Suprapubic skin (tissue), 4 donors: ENCODE results near the gene SORCS2. TPM values are rescaled to one million over a fixed set of nuclear protein-coding genes. Genes with fewer than 3 reads are reported as not detected.

ENCODE experiments used
- DNase-seq, 2 donors: peaks; one replicate each; pipeline ENCODE4 v3.0.0-alpha.2; 2019; ENCODE audit warnings: low spot score in 2 of 2
- H3K27ac ChIP-seq: fragments of 200-600 bp; sonication (generic); one replicate; pipeline ENCODE4 v1.5.1; 2019
- H3K27me3 ChIP-seq: fragments of 200-600 bp; sonication (generic); one replicate; pipeline ENCODE4 v1.5.1; 2019
- H3K36me3 ChIP-seq: fragments of 200-600 bp; sonication (generic); one replicate; pipeline ENCODE4 v1.5.1; 2019
- H3K4me1 ChIP-seq: fragments of 200-600 bp; sonication (generic); one replicate; pipeline ENCODE4 v1.5.1; 2019
- H3K4me3 ChIP-seq: fragments of 200-600 bp; sonication (generic); one replicate; pipeline ENCODE4 v1.5.1; 2019; ENCODE audit warnings: mild to moderate bottlenecking
- H3K9me3 ChIP-seq: fragments of 200-600 bp; sonication (generic); one replicate; pipeline ENCODE4 v1.5.1; 2019
- EP300 ChIP-seq: sonication (generic); formaldehyde crosslinking; IDR thresholded peaks from one replicate; pipeline ENCODE4 v1.6.1; 2017; ENCODE audit warnings: antibody characterized with exemption
- POLR2A ChIP-seq, 2 donors: fragments of 450-650 bp; IDR thresholded peaks; one replicate each; pipeline ENCODE4 v1.6.1; 2017; ENCODE audit warnings: antibody characterized with exemption in 2 of 2, mild to moderate bottlenecking in 2 of 2, moderate library complexity in 2 of 2
- POLR2AphosphoS5 ChIP-seq, 3 donors: sonication (generic); formaldehyde crosslinking; IDR thresholded peaks; one replicate each; pipeline ENCODE4 v1.6.1; 2017; ENCODE audit warnings: antibody characterized with exemption in 3 of 3
- WGBS: methylation state at CpG from one replicate; pipeline ENCODE4 v1.1.5; 2018; 5-methylcytosine and 5-hydroxymethylcytosine counted together
- total RNA-seq, 4 donors: library from RNA; depleted of rRNA; stranded (reverse); fragments of >200 nt; gene quantifications; one replicate each; pipeline ENCODE4 v1.1.0, GENCODE V29; 2016
- TF ChIP-seq, protein P1 (sequence below), 2 donors: fragments of 200-600 bp in 1 of 2; fragments of 450-650 bp in 1 of 2; sonication (generic) in 1 of 2; IDR thresholded peaks; one replicate each; pipeline ENCODE4 v1.5.1; 2016 to 2019; ENCODE audit warnings: antibody characterized with exemption in 2 of 2, mild to moderate bottlenecking in 1 of 2, moderate library complexity in 1 of 2

The SORCS2 gene
- total RNA-seq, 4 donors from 2014 or later = 0.94 to 4.6 (median 1.3) TPM

DNA sequence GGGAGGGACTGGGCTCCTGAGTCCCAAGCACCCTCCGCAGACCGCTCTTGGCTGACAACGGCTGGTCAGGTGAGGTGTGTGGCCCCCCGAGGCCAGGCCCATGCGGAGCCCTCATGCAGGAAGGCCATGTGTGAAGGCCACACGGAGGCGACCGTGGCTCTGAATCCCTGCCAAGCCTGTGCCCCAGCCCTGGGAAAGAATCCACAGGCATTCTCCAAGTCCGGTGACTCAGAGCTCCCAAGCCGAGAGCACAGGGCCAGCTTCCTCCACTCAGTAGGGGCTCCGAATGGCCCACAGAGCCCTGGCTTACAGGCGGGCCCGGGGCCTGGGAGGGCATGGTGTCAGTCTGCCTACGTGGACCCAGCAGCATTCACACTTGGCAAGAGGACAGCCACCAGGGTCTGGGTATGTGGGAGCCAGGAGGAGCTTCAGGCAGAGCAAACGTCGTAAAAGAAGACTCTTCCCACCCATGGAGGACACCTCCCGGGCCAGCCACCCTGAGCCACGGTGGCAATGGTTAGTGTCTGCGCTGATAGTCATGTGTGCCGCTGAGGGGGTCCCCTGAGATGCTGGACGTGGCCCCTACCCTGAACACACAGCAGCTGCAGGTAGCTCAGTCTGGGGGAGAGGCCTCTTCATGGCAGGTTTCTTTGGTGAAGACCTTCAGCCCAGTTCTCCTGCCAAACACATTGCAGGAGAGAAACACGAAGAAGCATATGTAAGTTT lies 136.7 kb downstream of the SORCS2 start:
- H3K36me3 ChIP-seq = no peaks in the 10 kb centered on the region
- DNase-seq = no peak
- TF ChIP-seq POLR2A (IDR thresholded peaks at IDR 0.05) (no peak), EP300 (no peak), POLR2AphosphoS5 (IDR thresholded peaks at IDR 0.05) (no peak)
- TF ChIP-seq, protein P1, sequence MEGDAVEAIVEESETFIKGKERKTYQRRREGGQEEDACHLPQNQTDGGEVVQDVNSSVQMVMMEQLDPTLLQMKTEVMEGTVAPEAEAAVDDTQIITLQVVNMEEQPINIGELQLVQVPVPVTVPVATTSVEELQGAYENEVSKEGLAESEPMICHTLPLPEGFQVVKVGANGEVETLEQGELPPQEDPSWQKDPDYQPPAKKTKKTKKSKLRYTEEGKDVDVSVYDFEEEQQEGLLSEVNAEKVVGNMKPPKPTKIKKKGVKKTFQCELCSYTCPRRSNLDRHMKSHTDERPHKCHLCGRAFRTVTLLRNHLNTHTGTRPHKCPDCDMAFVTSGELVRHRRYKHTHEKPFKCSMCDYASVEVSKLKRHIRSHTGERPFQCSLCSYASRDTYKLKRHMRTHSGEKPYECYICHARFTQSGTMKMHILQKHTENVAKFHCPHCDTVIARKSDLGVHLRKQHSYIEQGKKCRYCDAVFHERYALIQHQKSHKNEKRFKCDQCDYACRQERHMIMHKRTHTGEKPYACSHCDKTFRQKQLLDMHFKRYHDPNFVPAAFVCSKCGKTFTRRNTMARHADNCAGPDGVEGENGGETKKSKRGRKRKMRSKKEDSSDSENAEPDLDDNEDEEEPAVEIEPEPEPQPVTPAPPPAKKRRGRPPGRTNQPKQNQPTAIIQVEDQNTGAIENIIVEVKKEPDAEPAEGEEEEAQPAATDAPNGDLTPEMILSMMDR (IDR thresholded peaks at IDR 0.05) = no peak
- 66% methylated on average over 7 of the region's 22 CpGs for WGBS
- H3K27ac ChIP-seq = no peak overlapping the region
- peaks cover 4% of the 10 kb centered on the region for H3K27me3 ChIP-seq
- peaks cover 8% of the 10 kb centered on the region for H3K4me1 ChIP-seq
- no peak overlapping the region for H3K4me3 ChIP-seq
- H3K9me3 ChIP-seq = no peaks in the 10 kb centered on the region

GRCh38 chr4:7330031-7330596 lies 137.8 kb downstream of the SORCS2 start:
- no peak overlapping the region for H3K4me3 ChIP-seq
- H3K4me1 ChIP-seq = peaks cover 8% of the 10 kb centered on the region
- TF ChIP-seq, protein P1 (IDR thresholded peaks at IDR 0.05) = no peak
- TF ChIP-seq POLR2AphosphoS5 (IDR thresholded peaks at IDR 0.05) (no peak), POLR2A (IDR thresholded peaks at IDR 0.05) (no peak), EP300 (no peak)
- no peaks in the 10 kb centered on the region for H3K9me3 ChIP-seq
- no peak for DNase-seq
- H3K27me3 ChIP-seq = peaks cover 4% of the 10 kb centered on the region
- 89% methylated on average over 17 of the region's 17 CpGs for WGBS
- H3K36me3 ChIP-seq = no peaks in the 10 kb centered on the region
- H3K27ac ChIP-seq = no peak overlapping the region

DNA sequence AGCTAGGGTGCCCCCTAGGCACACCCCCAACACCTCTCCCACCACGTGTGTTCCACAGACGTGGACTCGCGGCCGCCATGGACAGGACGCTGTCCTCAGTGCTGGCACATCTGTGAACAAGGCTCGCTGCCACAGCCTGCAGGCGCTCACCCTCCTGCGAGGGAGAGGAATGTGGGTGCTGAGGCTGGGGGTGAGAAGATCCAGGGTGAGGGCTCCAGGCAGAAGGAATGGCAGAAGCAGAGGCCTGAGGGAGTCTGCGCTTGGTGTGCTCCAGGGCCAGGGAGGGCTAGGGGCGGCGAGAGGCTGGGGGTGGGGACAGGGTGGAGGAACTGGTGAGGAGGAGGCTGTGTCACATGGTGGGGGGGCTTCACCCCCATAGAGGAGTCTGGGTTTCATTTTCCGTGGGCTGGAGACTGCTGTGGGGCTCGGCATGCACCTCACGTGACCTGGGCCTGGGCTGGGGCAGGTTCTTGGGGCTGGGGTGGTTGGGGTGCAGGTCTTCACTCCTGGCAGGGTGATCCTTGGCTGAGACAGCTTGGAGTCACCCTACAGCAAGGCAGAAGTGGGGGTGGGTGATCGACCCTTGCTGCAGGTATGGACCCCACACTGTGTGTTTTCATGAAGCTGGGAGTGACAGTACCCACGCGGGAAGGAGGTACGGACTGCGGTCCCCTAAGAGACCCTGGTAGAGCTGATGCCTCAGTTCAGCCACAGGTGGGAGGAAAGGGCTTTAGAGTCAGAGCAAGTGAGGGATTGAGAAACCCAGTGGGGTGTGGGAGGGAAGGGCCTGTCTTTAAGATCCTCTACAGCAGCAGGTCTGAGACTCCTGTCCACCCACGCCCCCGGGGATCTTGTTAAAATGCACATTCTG lies 138.7 kb downstream of the SORCS2 start:
- H3K4me1 ChIP-seq = peaks cover 15% of the 10 kb centered on the region
- TF ChIP-seq POLR2A (IDR thresholded peaks at IDR 0.05) (no peak), EP300 (no peak), POLR2AphosphoS5 (IDR thresholded peaks at IDR 0.05) (no peak)
- TF ChIP-seq, protein P1 (IDR thresholded peaks at IDR 0.05) = no peak
- 85% methylated on average over 14 of the region's 22 CpGs for WGBS

GRCh38 chr4:7331682-7332000 lies 139.3 kb downstream of the SORCS2 start:
- 84% methylated on average over 5 of the region's 11 CpGs for WGBS
- peaks cover 15% of the 10 kb centered on the region for H3K4me1 ChIP-seq
- no peaks in the 10 kb centered on the region for H3K9me3 ChIP-seq
- H3K27ac ChIP-seq = no peak overlapping the region
- TF ChIP-seq EP300 (no peak), POLR2A (IDR thresholded peaks at IDR 0.05) (no peak), POLR2AphosphoS5 (IDR thresholded peaks at IDR 0.05) (no peak)
- TF ChIP-seq, protein P1 (IDR thresholded peaks at IDR 0.05) = no peak
- H3K4me3 ChIP-seq = no peak overlapping the region
- no peak for DNase-seq
- peaks cover 4% of the 10 kb centered on the region for H3K27me3 ChIP-seq
- no peaks in the 10 kb centered on the region for H3K36me3 ChIP-seq

More for the DNA sequence above, 138.7 kb downstream of the SORCS2 start:
- H3K4me3 ChIP-seq = no peak overlapping the region
- DNase-seq = no peak
- no peaks in the 10 kb centered on the region for H3K36me3 ChIP-seq
- H3K27me3 ChIP-seq = peaks cover 4% of the 10 kb centered on the region
- no peak overlapping the region for H3K27ac ChIP-seq
- H3K9me3 ChIP-seq = no peaks in the 10 kb centered on the region
